ENCODE data around the gene AZU1.

DNA sequence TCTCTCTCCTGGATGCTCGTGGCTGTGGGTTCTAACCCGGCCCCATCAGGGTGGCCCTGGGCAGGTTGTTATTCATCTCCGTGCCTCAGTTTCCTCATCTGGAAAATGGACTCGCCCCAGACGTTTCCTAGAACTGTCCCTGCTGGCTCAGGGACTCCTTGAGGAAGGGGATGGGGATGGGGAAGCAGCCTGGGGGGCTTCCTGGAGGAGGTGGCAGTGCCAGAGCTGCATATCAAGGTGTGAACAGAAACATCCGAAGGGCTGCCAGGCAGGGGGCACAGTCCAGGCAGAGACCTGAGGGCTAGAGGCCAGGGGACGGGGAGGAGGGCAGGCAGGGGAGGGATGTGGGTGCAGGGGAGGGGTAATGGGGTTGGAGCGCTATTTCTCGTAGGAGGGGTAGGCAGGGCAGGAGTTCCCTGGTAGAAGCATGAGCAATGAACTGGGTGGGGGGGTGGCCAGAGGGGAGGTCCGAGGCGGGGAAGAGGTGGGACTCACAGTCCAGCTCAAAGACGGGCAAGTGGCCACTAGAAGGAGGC lies 20.8 kb downstream of the AZU1 start:
- TF ChIP-seq, protein P1, sequence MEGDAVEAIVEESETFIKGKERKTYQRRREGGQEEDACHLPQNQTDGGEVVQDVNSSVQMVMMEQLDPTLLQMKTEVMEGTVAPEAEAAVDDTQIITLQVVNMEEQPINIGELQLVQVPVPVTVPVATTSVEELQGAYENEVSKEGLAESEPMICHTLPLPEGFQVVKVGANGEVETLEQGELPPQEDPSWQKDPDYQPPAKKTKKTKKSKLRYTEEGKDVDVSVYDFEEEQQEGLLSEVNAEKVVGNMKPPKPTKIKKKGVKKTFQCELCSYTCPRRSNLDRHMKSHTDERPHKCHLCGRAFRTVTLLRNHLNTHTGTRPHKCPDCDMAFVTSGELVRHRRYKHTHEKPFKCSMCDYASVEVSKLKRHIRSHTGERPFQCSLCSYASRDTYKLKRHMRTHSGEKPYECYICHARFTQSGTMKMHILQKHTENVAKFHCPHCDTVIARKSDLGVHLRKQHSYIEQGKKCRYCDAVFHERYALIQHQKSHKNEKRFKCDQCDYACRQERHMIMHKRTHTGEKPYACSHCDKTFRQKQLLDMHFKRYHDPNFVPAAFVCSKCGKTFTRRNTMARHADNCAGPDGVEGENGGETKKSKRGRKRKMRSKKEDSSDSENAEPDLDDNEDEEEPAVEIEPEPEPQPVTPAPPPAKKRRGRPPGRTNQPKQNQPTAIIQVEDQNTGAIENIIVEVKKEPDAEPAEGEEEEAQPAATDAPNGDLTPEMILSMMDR (IDR thresholded peaks at IDR 0.05), result no peak
- TF ChIP-seq, protein P2, sequence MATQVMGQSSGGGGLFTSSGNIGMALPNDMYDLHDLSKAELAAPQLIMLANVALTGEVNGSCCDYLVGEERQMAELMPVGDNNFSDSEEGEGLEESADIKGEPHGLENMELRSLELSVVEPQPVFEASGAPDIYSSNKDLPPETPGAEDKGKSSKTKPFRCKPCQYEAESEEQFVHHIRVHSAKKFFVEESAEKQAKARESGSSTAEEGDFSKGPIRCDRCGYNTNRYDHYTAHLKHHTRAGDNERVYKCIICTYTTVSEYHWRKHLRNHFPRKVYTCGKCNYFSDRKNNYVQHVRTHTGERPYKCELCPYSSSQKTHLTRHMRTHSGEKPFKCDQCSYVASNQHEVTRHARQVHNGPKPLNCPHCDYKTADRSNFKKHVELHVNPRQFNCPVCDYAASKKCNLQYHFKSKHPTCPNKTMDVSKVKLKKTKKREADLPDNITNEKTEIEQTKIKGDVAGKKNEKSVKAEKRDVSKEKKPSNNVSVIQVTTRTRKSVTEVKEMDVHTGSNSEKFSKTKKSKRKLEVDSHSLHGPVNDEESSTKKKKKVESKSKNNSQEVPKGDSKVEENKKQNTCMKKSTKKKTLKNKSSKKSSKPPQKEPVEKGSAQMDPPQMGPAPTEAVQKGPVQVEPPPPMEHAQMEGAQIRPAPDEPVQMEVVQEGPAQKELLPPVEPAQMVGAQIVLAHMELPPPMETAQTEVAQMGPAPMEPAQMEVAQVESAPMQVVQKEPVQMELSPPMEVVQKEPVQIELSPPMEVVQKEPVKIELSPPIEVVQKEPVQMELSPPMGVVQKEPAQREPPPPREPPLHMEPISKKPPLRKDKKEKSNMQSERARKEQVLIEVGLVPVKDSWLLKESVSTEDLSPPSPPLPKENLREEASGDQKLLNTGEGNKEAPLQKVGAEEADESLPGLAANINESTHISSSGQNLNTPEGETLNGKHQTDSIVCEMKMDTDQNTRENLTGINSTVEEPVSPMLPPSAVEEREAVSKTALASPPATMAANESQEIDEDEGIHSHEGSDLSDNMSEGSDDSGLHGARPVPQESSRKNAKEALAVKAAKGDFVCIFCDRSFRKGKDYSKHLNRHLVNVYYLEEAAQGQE (IDR thresholded peaks at IDR 0.05; ENCODE audit: insufficient read depth in 1 of 2, low read depth in 2 of 2, low read length in 1 of 2), result no peak
